ENCODE results near the gene PSME4. TPM values are rescaled to one million over a fixed set of nuclear protein-coding genes. Genes with fewer than 3 reads are reported as not detected.

The PSME4 gene
- total and polyA plus RNA-seq, 2 of the 13 experiments (the other 11 are each of a cell fraction or from before 2014, with no cell fraction given): 52.1 to 77.8 TPM

- DNase-seq (ENCODE audit: low spot score): no peak
- Histone ChIP-seq H3K4me3 (replicated peaks in 1 of 3; ENCODE audit: insufficient read depth in 1 of 3, low read depth in 2 of 3, low read length in 3 of 3) (peak within 1 kb of the TSS in 2 of 3 experiments; percentile 9 to 13; a peak in 1 of 6 replicates), H3K9me3 (ENCODE audit: low read length) (no peaks in the 10 kb centered on the region), H2AFZ (ENCODE audit: low read length) (no peak within 1 kb of the TSS), H3K9ac (ENCODE audit: insufficient read depth, low read depth, low read length) (no peak within 1 kb of the TSS), H3K4me1 (ENCODE audit: insufficient read depth, low read length) (peaks cover 11% of the 10 kb centered on the region; the same call in 1 of the 2 replicates), H3K27ac (ENCODE audit: extremely low read length, insufficient read depth, low read length) (no peak within 1 kb of the TSS), H3K79me2 (ENCODE audit: insufficient read depth, low read length) (no peaks in the 10 kb centered on the region), H3K27me3 (ENCODE audit: control insufficient read depth in 1 of 2, insufficient read depth in 2 of 2, low read length in 2 of 2) (no peaks in the 10 kb centered on the region), H3K4me2 (ENCODE audit: low read depth, low read length) (no peak within 1 kb of the TSS), H4K20me1 (ENCODE audit: insufficient read depth, low read length) (no peaks in the 10 kb centered on the region), H3K36me3 (replicated peaks in 1 of 2; ENCODE audit: control insufficient read depth in 1 of 2, insufficient read depth in 2 of 2, low read length in 2 of 2) (peaks cover 3 to 6% of the 10 kb centered on the region in 2 experiments; a peak in 3 of 5 replicates)
- ATAC-seq: peak; percentile 73
- 92% methylated on average over 69 of the region's 72 CpGs for WGBS (ENCODE audit: low lambda C conversion rate)
- no peak for FAIRE-seq
- intact Hi-C loops (cut with micrococcal nuclease; ENCODE audit: unreplicated experiment): no loop called here
- POLR2A ChIA-PET: no interaction called here
- in situ Hi-C loops (cut with HindIII; ENCODE audit: extremely low pct_ligation_motif_present, low pct_unique_long_range_greater_than_20kb): no loop called here
- BruUV-seq (replicated peaks): no TSS peak
- CTCF ChIA-PET (ENCODE audit: low intra/inter-chr PET ratio, low total read pairs): no interaction called here
- no peak for TF ChIP-seq RBM39 (IDR thresholded peaks at IDR 0.05; ENCODE audit: low read depth, low read length, poor library complexity, severe bottlenecking)
- TF ChIP-seq ZBTB33 (CRISPR knock-in tag; IDR thresholded peaks at IDR 0.05): no peak
- TF ChIP-seq SNAPC4 (CRISPR knock-in tag; IDR thresholded peaks at IDR 0.05): no peak
- TF ChIP-seq ZFP82 (CRISPR knock-in tag; IDR thresholded peaks at IDR 0.05; ENCODE audit: borderline replicate concordance): no peak
- TF ChIP-seq ZNF558 (CRISPR knock-in tag; IDR thresholded peaks at IDR 0.05; ENCODE audit: borderline replicate concordance): no peak
- peak; percentile 27; the same call in 1 of the 2 replicates for TF ChIP-seq UBTF (CRISPR knock-in tag; IDR thresholded peaks at IDR 0.05)
- TF ChIP-seq NR1H2 (CRISPR knock-in tag; IDR thresholded peaks at IDR 0.05; ENCODE audit: borderline replicate concordance, low read depth): no peak
- TF ChIP-seq ZNF234 (CRISPR knock-in tag; conservative IDR thresholded peaks at IDR 0.05): no peak
- TF ChIP-seq ZNF557 (CRISPR knock-in tag; IDR thresholded peaks at IDR 0.05): no peak
- no peak for TF ChIP-seq DMAP1 (CRISPR knock-in tag; IDR thresholded peaks at IDR 0.05)
Observed at GRCh38 chr2:53859206-53860181, 111.3 kb downstream of the PSME4 start, which contains the start of gene GPR75. Gene GPR75, minus strand, starts transcription at chr2:53859967. Its CDS starts 5,211 bp downstream, at chr2:53854756.

Measured in HepG2 (cell line).